Left ventricle myocardium inferior (tissue), 1 donor: ENCODE measurements around the gene POLR3A. TPM values are rescaled to one million over a fixed set of nuclear protein-coding genes. Genes with fewer than 3 reads are reported as not detected.

Source experiments
- DNase-seq: peaks from one replicate; pipeline ENCODE4 v3.0.0-alpha.2; 2020
- H3K27ac ChIP-seq: fragments of 200-600 bp; replicated peaks from 2 replicates; pipeline ENCODE4 v1.8.0; 2021
- H3K27me3 ChIP-seq: fragments of 200-600 bp; 2 replicates; pipeline ENCODE4 v1.8.0; 2021; ENCODE audit warnings: low read depth
- H3K36me3 ChIP-seq: fragments of 200-600 bp; 2 replicates; pipeline ENCODE4 v1.8.0; 2021
- H3K4me1 ChIP-seq: fragments of 200-600 bp; 2 replicates; pipeline ENCODE4 v1.8.0; 2021
- H3K4me3 ChIP-seq: fragments of 200-600 bp; 2 replicates; pipeline ENCODE4 v1.8.0; 2021; ENCODE audit warnings: mild to moderate bottlenecking, moderate library complexity
- H3K9me3 ChIP-seq: fragments of 200-600 bp; replicated peaks from 2 replicates; pipeline ENCODE4 v1.8.0; 2021
- CTCF ChIP-seq: fragments of 200-600 bp; IDR thresholded peaks from 2 replicates; pipeline ENCODE4 v1.8.0; 2021; ENCODE audit warnings: antibody characterized with exemption, mild to moderate bottlenecking, borderline replicate concordance
- intact Hi-C: fragments of 100-400 bp; cut with micrococcal nuclease; formaldehyde crosslinking; loops from one replicate; pipeline ENCODE4 v1.11.0; 2022
- total RNA-seq: library from RNA; stranded (reverse); fragmentation: NEBNext Ultra II Directional; extraction: Animal tissue kit (Norgen Biotek cat#: 25700); gene quantifications from one replicate; pipeline ENCODE4 v1.2.1, GENCODE V29; 2021
- donor health status: DM: no; HTN: yes; CAD: no; lungs with severe emphysema.

POLR3A gene
- total RNA-seq, 1 donor from 2014 or later: 8.2 TPM

GRCh38 chr10:78041170-78042057 is 12.1 kb upstream of the POLR3A start:
- TF ChIP-seq CTCF: no peak
- intact Hi-C loops: loop anchor here (10.0 kb wide), 1 partner anchor 1153 kb away; no protein-coding TSS in a partner anchor
- Histone ChIP-seq H3K27ac (no peak overlapping the region), H3K4me1 (peaks cover 41% of the 10 kb centered on the region), H3K27me3 (no peaks in the 10 kb centered on the region), H3K4me3 (no peak overlapping the region), H3K36me3 (peaks cover 56% of the 10 kb centered on the region), H3K9me3 (no peaks in the 10 kb centered on the region)
- no peak for DNase-seq

DNA sequence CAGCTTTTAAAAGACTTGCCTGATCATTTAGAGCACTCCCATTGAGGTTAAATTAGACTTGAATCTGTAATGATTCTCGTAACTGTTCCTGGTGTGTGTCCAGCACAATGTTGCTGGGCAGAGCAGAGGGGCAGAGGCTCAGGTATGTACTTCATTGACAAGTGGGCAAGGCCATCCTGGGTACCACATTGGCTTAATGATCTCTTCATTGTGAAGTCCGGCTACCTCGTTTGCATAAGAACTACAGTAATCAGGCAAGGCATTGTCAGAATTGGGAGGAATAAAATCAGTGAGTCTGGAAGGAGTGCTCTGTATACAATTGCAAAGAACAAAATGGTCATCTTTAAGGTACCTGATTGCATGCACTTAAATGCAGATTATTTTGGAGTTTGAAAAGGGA is 10.4 kb upstream of the POLR3A start:
- no peaks in the 10 kb centered on the region for H3K9me3 ChIP-seq
- peaks cover 58% of the 10 kb centered on the region for H3K4me1 ChIP-seq
- intact Hi-C loops: loop anchor here (10.0 kb wide), 1 partner anchor 1155 kb away; no protein-coding TSS in a partner anchor
- no peak overlapping the region for H3K4me3 ChIP-seq
- TF ChIP-seq CTCF: no peak
- H3K36me3 ChIP-seq: peaks cover 69% of the 10 kb centered on the region
- H3K27ac ChIP-seq: no peak overlapping the region
- H3K27me3 ChIP-seq: no peaks in the 10 kb centered on the region
- no peak for DNase-seq

DNA sequence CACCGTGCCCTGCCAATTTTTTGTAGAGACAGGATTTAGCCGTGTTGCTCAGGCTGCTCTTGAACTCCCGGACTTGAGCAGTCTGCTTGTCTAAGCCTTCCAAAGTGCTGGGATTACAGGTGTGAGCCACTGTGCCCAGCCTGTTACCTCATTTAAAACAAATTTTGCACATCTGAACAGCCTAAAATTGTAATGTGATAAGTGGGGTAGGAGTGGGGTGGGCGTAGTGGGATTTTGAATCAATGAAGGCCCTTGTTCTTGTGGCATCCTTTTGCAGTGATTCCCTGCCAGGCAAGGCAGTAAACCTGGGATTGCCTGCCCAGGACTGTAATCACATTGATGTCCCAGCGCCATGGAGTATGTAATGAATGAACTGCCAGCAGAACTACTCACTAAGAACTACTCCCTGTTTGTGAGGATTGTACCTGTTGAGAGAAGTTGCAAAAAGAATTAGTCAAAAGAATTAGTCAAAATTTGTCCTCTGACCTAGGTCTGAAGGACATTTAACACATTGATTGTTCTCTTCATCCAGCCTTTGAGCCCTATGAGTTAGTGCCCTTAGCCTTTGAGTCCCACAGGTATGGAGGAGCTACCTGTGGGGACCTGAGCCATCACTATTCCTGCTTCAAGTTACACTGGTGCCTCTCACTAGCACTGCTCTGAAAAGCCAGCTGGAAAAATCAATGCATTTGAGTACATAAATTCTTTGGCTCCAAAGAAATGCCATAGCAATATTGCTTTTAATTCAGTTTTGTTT is 9.7 kb upstream of the POLR3A start:
- no peak overlapping the region for H3K4me3 ChIP-seq
- intact Hi-C loops: no loop called here
- no peak for DNase-seq
- peaks cover 69% of the 10 kb centered on the region for H3K36me3 ChIP-seq
- H3K4me1 ChIP-seq: peaks cover 65% of the 10 kb centered on the region
- no peak overlapping the region for H3K27ac ChIP-seq
- H3K27me3 ChIP-seq: no peaks in the 10 kb centered on the region
- no peak for TF ChIP-seq CTCF
- H3K9me3 ChIP-seq: no peaks in the 10 kb centered on the region

GRCh38 chr10:78038105-78038504 is 8.8 kb upstream of the POLR3A start:
- H3K27me3 ChIP-seq: no peaks in the 10 kb centered on the region
- no peak for TF ChIP-seq CTCF
- H3K4me1 ChIP-seq: peaks cover 61% of the 10 kb centered on the region
- no peaks in the 10 kb centered on the region for H3K9me3 ChIP-seq
- H3K27ac ChIP-seq: no peak overlapping the region
- no peak overlapping the region for H3K4me3 ChIP-seq
- DNase-seq: no peak
- intact Hi-C loops: no loop called here
- peaks cover 69% of the 10 kb centered on the region for H3K36me3 ChIP-seq

DNA sequence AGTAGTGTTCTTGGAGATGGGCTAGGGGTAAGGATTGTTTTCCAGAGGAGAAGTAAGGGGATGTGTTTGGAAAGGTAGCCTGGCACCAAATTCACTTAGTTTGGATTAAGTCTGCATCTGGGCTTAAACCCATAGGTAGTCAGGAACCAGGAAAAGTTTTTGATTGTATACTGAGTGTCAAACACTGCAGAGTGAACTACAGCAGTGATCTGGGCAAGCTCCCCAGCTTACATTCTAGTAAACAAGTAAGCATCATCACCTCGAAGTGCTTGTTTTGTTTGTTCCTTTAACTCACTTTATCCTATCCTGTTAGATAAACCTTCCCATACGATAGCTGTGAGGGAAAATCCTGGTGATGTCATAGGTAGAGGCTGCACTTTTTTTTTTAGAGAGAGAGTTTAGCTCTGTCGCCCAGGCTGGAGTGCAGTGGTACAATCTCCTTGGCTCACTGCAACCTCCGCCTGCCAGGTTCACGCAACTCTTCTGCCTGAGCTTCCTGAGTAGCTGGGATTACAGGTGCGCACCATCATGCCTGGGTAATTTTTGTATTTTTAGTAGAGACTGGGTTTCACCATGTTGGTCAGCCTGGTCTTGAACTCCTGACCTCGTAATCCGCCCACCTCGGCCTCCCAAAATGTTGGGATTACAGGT is 6.7 kb upstream of the POLR3A start:
- DNase-seq: no peak
- H3K4me1 ChIP-seq: peaks cover 49% of the 10 kb centered on the region
- H3K9me3 ChIP-seq: no peaks in the 10 kb centered on the region
- no peak overlapping the region for H3K4me3 ChIP-seq
- TF ChIP-seq CTCF: no peak
- H3K27me3 ChIP-seq: no peaks in the 10 kb centered on the region
- H3K27ac ChIP-seq: no peak overlapping the region
- intact Hi-C loops: no loop called here
- H3K36me3 ChIP-seq: peaks cover 60% of the 10 kb centered on the region
